SK-N-SH treated with all-trans-retinoic acid at 6 μM for 48 hours (cell line): ENCODE data around the gene CCDC59.

Source experiments
- BACH2 ChIP-seq: fragments of 250-450 bp; sonication (Bioruptor Pico); IDR thresholded peaks from 2 replicates; pipeline ENCODE4 v1.9.0; 2021; ENCODE audit warnings: mild to moderate bottlenecking, borderline replicate concordance
- TOX ChIP-seq: fragments of 250-450 bp; sonication (Bioruptor Pico); IDR thresholded peaks from 2 replicates; pipeline ENCODE4 v1.8.0; 2021; ENCODE audit warnings: mild to moderate bottlenecking, moderate library complexity, borderline replicate concordance
- ZC3H10 ChIP-seq: fragments of 250-450 bp; sonication (Bioruptor Pico); IDR thresholded peaks from 2 replicates; pipeline ENCODE4 v1.5.1; 2021; ENCODE audit warnings: mild to moderate bottlenecking, moderate library complexity

GRCh38 chr12:82357845-82358199 is 365 bp downstream of the CCDC59 start:
- TF ChIP-seq BACH2 (no peak), ZC3H10 (CRISPR knock-in tag) (no peak), TOX (CRISPR knock-in tag) (no peak)
